Heart left ventricle (tissue), 13 donors: Measurements from ENCODE around the gene GRK5.

Source experiments
- CTCF ChIP-seq, 12 donors: fragments of 200-600 bp; sonication (generic) in 4 of 12; IDR thresholded peaks; one replicate each; pipeline versions ENCODE4 v1.5.0 to v1.8.0; 2018 to 2022; ENCODE audit warnings: antibody characterized with exemption in 12 of 12, mild to moderate bottlenecking in 5 of 12
- POLR2A ChIP-seq, 2 donors: fragments of 450-650 bp; IDR thresholded peaks; one replicate each; pipeline ENCODE4 v1.6.1; 2017; ENCODE audit warnings: antibody characterized with exemption in 2 of 2, mild to moderate bottlenecking in 2 of 2, moderate library complexity in 2 of 2
- donor health status: ischemic (EF 13 %, LVEDD 7.1; RV severe dilation, severe dysfunction).
- donor health status: DM: no; HTN: yes; CAD: no.
- donor health status: DM: no; HTN: no; CAD: no.
- donor health status: ischemic (EF 25% LVEDD 6.9; RV normal size, moderate dysfunction).
- donor health status: ischemic (EF 25% LVEDD 5.7; RV mildly dilated, moderate dysfunction).
- donor health status: ischemic (EF 35%, LVEDD 5.7; RV mildly dilated, moderate dysfunction).
- donor health status: nonischemic (EF 11% LVEDD 7.7; RV severe dilation, severe dysfunction).
- donor health status: DM: yes; HTN: yes; CAD: no.
- donor health status: PGD.
- donor health status: ischemic (EF 29% LVEDD 5.4; RV normal size, mild dysfunction).
- donor health status: nonischemic (EF 23%, LVEDD 6.1; RV moderate dilation, normal function).

- no peak for TF ChIP-seq POLR2A (IDR thresholded peaks at IDR 0.05)
- no peak for TF ChIP-seq CTCF (IDR thresholded peaks at IDR 0.05)
These were observed 257.7 kb downstream of the GRK5 start for GRCh38 chr10:119465085-119465484.
